ENCODE data around the gene ALK. TPM values are rescaled to one million over a fixed set of nuclear protein-coding genes. Genes with fewer than 3 reads are reported as not detected.

Gene ALK
- total RNA-seq, 4 donors from 2014 or later = 0.19 TPM; not detected in 3

DNA sequence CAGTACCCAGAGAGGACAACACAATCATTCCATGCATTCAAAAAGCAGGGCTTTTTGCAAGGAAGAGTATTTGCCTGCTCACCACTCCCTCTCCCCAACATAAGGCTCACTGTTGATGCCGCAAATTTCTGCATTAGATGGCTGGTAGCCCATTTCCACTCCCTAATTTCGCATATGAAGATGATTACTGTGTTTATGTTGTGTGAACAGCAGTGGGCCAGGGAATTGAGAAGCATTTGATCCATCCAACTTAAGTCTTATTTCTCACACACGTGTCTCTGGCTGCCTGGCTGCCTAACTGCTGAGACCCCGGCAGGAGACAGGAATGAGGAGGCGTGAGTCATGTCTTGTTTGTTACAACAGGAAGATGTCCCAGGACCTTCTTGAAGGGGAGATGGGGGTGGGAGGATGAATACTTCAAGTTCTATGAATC is 294.1 kb downstream of the ALK start:
- DNase-seq = no peak
- no peaks in the 10 kb centered on the region for H3K4me1 ChIP-seq
- WGBS, 2 donors = 25 to 26% methylated on average over 3 to 5 of the region's 5 CpGs

DNA sequence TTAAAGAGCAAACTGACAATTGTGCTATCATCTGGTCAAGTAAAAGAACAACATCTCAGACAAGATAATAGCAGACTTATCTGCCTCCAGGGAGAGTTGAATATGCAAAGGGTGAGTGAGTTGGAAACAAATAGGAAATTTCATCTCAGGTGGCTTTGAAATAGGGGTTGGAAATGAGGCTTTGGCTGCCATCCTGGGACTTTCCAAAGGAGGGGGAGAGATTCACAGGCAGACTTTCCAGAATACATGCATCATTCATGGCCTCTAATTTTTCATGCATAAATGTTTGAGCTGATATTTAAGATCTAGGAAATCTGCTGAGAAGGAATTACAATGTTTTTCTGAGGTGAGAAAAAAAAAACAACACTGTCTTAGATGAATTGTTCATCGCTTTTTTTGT is 300.5 kb downstream of the ALK start:
- WGBS, 2 donors = 29 to 80% methylated on average over 1 of the region's 1 CpG
- Histone ChIP-seq H3K9me3 (no peaks in the 10 kb centered on the region), H3K27me3 (no peaks in the 10 kb centered on the region), H3K27ac (no peak overlapping the region), H3K36me3 (no peaks in the 10 kb centered on the region), H3K4me3 (no peak overlapping the region), H3K4me1 (no peaks in the 10 kb centered on the region)
- intact Hi-C loops (cut with DNase I) = no loop called here
- DNase-seq = no peak
- TF ChIP-seq, protein P1, sequence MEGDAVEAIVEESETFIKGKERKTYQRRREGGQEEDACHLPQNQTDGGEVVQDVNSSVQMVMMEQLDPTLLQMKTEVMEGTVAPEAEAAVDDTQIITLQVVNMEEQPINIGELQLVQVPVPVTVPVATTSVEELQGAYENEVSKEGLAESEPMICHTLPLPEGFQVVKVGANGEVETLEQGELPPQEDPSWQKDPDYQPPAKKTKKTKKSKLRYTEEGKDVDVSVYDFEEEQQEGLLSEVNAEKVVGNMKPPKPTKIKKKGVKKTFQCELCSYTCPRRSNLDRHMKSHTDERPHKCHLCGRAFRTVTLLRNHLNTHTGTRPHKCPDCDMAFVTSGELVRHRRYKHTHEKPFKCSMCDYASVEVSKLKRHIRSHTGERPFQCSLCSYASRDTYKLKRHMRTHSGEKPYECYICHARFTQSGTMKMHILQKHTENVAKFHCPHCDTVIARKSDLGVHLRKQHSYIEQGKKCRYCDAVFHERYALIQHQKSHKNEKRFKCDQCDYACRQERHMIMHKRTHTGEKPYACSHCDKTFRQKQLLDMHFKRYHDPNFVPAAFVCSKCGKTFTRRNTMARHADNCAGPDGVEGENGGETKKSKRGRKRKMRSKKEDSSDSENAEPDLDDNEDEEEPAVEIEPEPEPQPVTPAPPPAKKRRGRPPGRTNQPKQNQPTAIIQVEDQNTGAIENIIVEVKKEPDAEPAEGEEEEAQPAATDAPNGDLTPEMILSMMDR (IDR thresholded peaks at IDR 0.05) = no peak
- TF ChIP-seq POLR2A (IDR thresholded peaks at IDR 0.05) = no peak

More for the DNA sequence above, 294.1 kb downstream of the ALK start:
- no peaks in the 10 kb centered on the region for H3K36me3 ChIP-seq
- H3K27me3 ChIP-seq = peaks cover 0 to 19% (median 0%) of the 10 kb centered on the region in 4 donors
- TF ChIP-seq POLR2A (IDR thresholded peaks at IDR 0.05) = no peak
- TF ChIP-seq, protein P1 (IDR thresholded peaks at IDR 0.05) = no peak
- intact Hi-C loops (cut with DNase I) = no loop called here
- no peaks in the 10 kb centered on the region for H3K9me3 ChIP-seq
- no peak overlapping the region for H3K4me3 ChIP-seq
- H3K27ac ChIP-seq = no peak overlapping the region

DNA sequence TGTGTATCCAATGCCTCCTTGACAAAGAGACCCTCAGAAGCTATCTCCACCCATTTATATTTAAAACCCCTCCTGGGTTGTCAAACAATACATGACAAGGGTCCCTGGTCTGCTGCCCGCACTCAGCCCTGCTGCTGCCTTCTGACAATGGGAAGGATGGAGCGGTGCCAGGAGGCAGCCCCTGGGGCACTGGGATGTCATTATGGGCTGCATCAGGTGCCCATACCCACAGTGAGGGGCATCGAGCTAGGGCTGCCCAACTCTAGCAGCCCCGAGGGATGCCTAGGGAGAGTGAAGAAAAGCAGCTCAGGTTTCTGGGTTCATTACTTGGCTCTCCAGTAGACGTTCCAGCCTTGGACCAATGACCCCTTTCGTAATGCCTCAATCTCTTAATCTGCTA is 301.7 kb downstream of the ALK start:
- H3K9me3 ChIP-seq = no peaks in the 10 kb centered on the region
- no peak for DNase-seq
- H3K4me1 ChIP-seq = no peaks in the 10 kb centered on the region
- H3K27me3 ChIP-seq = no peaks in the 10 kb centered on the region
- no peaks in the 10 kb centered on the region for H3K36me3 ChIP-seq
- 73 to 83% methylated on average over 1 to 3 of the region's 6 CpGs for WGBS, 2 donors
- H3K4me3 ChIP-seq = no peak overlapping the region
- no peak overlapping the region for H3K27ac ChIP-seq
- intact Hi-C loops (cut with DNase I) = no loop called here
- no peak for TF ChIP-seq POLR2A (IDR thresholded peaks at IDR 0.05)
- TF ChIP-seq, protein P1 (IDR thresholded peaks at IDR 0.05) = no peak

DNA sequence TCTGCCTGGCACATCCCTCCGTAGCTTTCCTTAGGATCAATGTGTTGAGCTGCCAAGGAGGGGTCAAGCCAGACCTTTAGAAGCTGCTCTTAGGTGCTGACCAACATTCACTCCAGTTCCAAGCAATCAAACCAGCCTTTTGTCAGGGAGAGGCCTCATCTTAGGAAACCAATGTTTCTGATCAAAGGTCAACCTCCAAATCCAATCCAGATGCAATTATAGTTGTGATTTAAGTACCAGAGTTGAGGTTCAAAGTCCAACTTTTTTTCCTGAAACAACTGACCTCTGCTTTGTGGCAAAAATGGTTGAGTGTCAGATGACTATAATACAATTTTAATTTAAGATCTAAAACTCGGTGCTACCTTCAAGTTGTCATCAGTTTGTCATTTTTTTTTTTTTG is 303.4 kb downstream of the ALK start:
- DNase-seq = no peak
- no peak overlapping the region for H3K27ac ChIP-seq
- H3K36me3 ChIP-seq = no peaks in the 10 kb centered on the region
- no peaks in the 10 kb centered on the region for H3K4me1 ChIP-seq
- intact Hi-C loops (cut with DNase I) = no loop called here
- H3K9me3 ChIP-seq = no peaks in the 10 kb centered on the region
- H3K27me3 ChIP-seq = peaks cover 0 to 9% (median 0%) of the 10 kb centered on the region in 4 donors
- TF ChIP-seq, protein P1 (IDR thresholded peaks at IDR 0.05) = no peak
- no peak for TF ChIP-seq POLR2A (IDR thresholded peaks at IDR 0.05)
- H3K4me3 ChIP-seq = no peak overlapping the region
- WGBS, 2 donors = 74 to 80% methylated on average over 1 to 2 of the region's 2 CpGs

DNA sequence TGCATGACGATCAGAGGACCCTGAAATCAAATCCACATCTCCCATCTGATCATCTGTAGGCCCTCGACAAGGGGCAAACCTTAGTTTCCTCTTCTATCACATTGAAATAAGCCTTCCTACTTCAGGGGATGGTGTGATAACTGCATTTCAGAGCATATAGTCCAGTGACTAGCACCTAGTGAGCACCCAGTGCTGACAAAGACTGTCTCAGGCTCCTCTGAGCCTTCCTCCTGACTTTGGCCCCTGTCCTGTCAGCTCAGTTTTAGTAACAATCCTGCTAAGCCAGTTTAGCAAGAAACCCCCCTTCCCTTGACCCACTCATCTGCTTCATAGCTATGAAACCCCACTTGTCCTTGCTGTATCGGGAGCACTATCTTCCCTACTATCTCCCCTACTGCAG is 304.0 kb downstream of the ALK start:
- no peaks in the 10 kb centered on the region for H3K9me3 ChIP-seq
- no peak overlapping the region for H3K4me3 ChIP-seq
- intact Hi-C loops (cut with DNase I) = no loop called here
- H3K27me3 ChIP-seq = peaks cover 0 to 9% (median 0%) of the 10 kb centered on the region in 4 donors
- H3K4me1 ChIP-seq = no peaks in the 10 kb centered on the region
- no peak overlapping the region for H3K27ac ChIP-seq
- H3K36me3 ChIP-seq = no peaks in the 10 kb centered on the region
- TF ChIP-seq, protein P1 (IDR thresholded peaks at IDR 0.05) = no peak
- no peak for TF ChIP-seq POLR2A (IDR thresholded peaks at IDR 0.05)
- no peak for DNase-seq
- WGBS, 2 donors = 76 to 87% methylated on average over 3 of the region's 3 CpGs
